KMS-11 (cell line): Measurements from ENCODE around the gene HCFC1.
A peak's percentile ranks its signal among the peaks of the same experiment; 100 is the strongest.

ENCODE experiments used
- H2AFZ ChIP-seq: fragments of 200-600 bp; sonication (generic); 2 replicates; pipeline ENCODE4 v1.6.1; 2016; ENCODE audit warnings: antibody characterized with exemption, mixed run types, low read depth
- H3K27ac ChIP-seq: fragments of 200-600 bp; sonication (generic); 2 replicates; pipeline ENCODE4 v1.6.1; 2016; ENCODE audit warnings: mild to moderate bottlenecking, mixed run types
- H3K27me3 ChIP-seq: fragments of 200-600 bp; sonication (generic); 2 replicates; pipeline ENCODE4 v1.6.1; 2017; ENCODE audit warnings: mild to moderate bottlenecking, low read depth, mixed run types, moderate library complexity; ENCODE audit not compliant: insufficient read depth
- H3K36me3 ChIP-seq: fragments of 200-600 bp; sonication (generic); 2 replicates; pipeline ENCODE4 v1.6.1; 2017; ENCODE audit warnings: mild to moderate bottlenecking, mixed run types; ENCODE audit not compliant: insufficient read depth
- H3K4me1 ChIP-seq: fragments of 200-600 bp; sonication (generic); 2 replicates; pipeline ENCODE4 v1.6.1; 2016; ENCODE audit warnings: mild to moderate bottlenecking, low read depth, mixed run types; ENCODE audit not compliant: poor library complexity, severe bottlenecking
- H3K4me2 ChIP-seq: fragments of 200-600 bp; sonication (generic); 2 replicates; pipeline ENCODE4 v1.7.0; 2016; ENCODE audit warnings: mild to moderate bottlenecking, mixed run types
- H3K4me3 ChIP-seq: fragments of 200-600 bp; sonication (generic); IDR thresholded peaks from 2 replicates; pipeline ENCODE4 v1.6.1; 2017; ENCODE audit warnings: low read depth, low read length, mixed read lengths; ENCODE audit not compliant: insufficient read depth
- H3K79me2 ChIP-seq: fragments of 200-600 bp; sonication (generic); 2 replicates; pipeline ENCODE4 v1.6.1; 2016; ENCODE audit warnings: low read depth, mixed run types; ENCODE audit not compliant: insufficient read depth
- H3K9ac ChIP-seq: fragments of 200-600 bp; sonication (generic); 2 replicates; pipeline ENCODE4 v1.6.1; 2016; ENCODE audit warnings: mild to moderate bottlenecking, mixed run types
- H4K20me1 ChIP-seq: fragments of 200-600 bp; sonication (generic); 2 replicates; pipeline ENCODE4 v1.6.1; 2016; ENCODE audit warnings: mild to moderate bottlenecking, mixed run types; ENCODE audit not compliant: insufficient read depth
- CTCF ChIP-seq: fragments of 200-600 bp; sonication (generic); conservative IDR thresholded peaks from 2 replicates; pipeline ENCODE4 v1.6.1; 2017; ENCODE audit warnings: low read depth, mild to moderate bottlenecking, antibody characterized with exemption, low read length, moderate library complexity, mixed read lengths

Gene HCFC1

DNA sequence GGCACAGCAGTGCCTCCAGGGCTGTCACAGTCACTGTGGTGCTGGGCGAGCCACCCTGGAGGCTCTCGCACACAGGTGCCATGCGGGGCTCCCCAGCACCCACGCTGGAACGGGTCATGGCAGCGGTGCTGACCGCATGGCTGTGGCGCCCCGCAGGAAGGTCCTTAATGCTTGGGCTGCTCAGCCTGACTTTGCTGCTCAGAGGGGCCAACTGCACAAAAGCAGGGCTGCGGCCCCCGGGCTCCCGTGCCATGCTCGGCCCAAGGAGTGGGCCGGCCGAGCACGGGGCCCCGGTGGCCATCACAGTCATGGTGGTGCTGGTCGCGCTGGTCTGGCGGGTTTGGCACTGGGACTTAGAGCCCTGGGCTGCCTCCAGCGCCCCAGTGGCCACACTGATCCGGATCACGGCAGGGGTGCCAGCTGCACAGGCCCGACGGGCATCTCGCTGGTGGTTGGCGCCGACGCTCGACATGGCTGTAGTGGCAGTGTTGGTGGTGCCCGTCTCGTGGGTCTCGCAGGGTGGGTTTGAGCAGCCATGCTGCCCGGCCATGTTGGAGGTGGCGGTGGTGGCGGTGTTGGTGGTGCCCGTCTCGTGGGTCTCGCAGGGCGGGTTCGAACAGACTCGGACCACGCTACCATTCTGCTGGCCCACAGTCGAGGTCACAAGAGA is 16.9 kb downstream of the HCFC1 start:
- H3K36me3 ChIP-seq = no peaks in the 10 kb centered on the region; the same call in 1 of the 2 replicates
- TF ChIP-seq CTCF = no peak
- H4K20me1 ChIP-seq = no peaks in the 10 kb centered on the region
- H3K4me1 ChIP-seq = no peaks in the 10 kb centered on the region
- no peaks in the 10 kb centered on the region for H3K79me2 ChIP-seq
- no peak overlapping the region for H2AFZ ChIP-seq
- H3K4me3 ChIP-seq = no peak overlapping the region
- no peak overlapping the region for H3K9ac ChIP-seq
- no peak overlapping the region for H3K27ac ChIP-seq
- no peaks in the 10 kb centered on the region for H3K27me3 ChIP-seq
- no peak overlapping the region for H3K4me2 ChIP-seq

DNA sequence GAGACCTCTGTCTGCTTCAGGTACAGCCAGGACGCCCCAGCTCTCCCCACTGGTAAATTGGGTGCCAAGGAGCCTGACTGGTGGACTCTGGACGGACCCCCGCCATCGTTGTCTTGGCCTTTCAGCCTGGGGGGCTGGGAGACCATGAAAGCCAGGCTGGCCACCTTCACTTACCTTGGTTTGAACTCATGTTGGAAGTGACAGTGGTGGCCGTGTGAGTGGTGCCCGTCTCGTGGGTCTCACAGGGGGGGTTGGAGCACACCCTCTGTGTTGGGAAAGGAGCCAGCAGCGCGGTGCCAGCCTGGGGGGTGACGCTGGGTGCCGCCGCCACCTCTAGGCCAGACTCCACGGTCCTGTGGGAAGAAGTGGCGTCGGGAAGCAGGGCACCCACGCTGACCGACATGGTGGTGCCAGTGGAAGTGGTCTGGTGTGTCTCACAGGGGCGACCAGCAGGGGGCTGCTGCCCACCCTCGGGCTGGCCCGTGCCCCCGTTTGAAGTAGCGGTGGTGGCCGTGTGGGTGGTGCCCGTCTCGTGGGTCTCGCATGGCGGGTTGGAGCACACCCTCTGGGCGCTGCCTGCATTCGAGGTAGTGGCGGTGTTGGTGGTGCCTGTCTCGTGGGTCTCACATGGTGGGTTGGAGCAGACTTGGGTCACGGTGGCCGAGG is 17.6 kb downstream of the HCFC1 start:
- no peak for TF ChIP-seq CTCF
- Histone ChIP-seq H3K4me2 (no peak overlapping the region), H3K27ac (no peak overlapping the region)

DNA sequence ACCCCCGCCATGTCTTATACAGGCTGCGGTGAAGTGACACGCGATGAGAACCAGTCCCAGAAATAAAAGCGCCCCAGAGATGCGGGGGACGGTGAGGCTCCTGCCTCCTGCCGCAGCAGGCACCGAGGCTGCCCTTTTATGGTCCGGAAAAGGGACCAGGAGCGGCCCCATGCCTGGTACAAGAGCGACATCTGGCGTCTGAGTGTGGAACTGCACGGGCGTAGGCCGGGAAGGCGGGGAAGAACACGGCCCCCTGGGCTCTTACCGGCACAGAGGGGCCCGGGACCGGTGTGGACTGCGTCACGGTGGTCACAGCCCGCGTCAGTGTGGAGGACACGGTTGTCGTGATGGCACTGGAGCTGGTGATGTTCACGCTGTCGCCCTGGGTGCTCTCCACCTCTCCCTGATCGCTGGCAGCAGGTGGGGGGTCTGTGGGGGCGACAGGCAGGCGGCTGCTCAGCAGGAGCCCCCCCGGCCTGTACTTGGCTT is 18.2 kb downstream of the HCFC1 start:
- H3K27me3 ChIP-seq = no peaks in the 10 kb centered on the region
- H4K20me1 ChIP-seq = no peaks in the 10 kb centered on the region
- TF ChIP-seq CTCF = peak; percentile 82
- no peak overlapping the region for H2AFZ ChIP-seq
- H3K79me2 ChIP-seq = no peaks in the 10 kb centered on the region
- no peaks in the 10 kb centered on the region; the same call in 1 of the 2 replicates for H3K36me3 ChIP-seq
- no peak overlapping the region for H3K4me2 ChIP-seq
- H3K4me3 ChIP-seq = no peak overlapping the region
- H3K9ac ChIP-seq = no peak overlapping the region
- H3K27ac ChIP-seq = no peak overlapping the region
- H3K4me1 ChIP-seq = no peaks in the 10 kb centered on the region

More for the DNA sequence above, 17.6 kb downstream of the HCFC1 start:
- Histone ChIP-seq H3K9ac (no peak overlapping the region), H3K36me3 (no peaks in the 10 kb centered on the region; the same call in 1 of the 2 replicates), H3K4me3 (no peak overlapping the region), H3K79me2 (no peaks in the 10 kb centered on the region), H3K4me1 (no peaks in the 10 kb centered on the region), H4K20me1 (no peaks in the 10 kb centered on the region), H3K27me3 (no peaks in the 10 kb centered on the region), H2AFZ (no peak overlapping the region)

DNA sequence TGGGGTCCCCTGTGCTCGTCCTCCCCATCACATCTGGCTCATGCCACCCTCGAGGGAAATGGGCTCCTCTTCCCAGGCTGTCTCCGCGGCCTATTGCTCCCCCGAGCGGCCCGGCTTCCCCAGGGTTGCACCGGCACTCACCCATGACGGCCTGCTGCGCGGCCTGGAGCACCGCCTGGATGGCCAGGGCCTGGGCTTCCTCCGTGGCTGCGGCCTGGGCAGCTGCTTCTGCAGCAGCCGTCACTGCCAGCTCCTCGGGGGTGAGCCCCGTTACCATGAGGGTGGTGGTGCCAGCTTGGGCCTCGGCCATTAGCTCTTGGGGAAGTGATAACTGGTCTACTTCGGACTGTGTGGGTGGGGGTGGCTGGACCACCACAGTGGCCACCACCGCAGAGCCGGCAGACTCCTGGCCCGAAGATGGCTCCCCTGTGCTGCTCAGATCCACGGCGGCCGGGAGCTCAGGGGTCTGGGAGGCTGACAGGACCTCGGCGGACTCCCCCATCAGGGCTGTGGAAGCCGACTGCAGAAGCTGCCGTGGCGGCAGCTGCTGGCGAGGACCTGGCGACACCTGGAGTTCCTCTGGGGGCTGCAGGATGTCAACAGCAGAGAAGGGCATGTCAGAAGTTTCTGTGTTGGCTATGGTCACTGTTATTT is 19.1 kb downstream of the HCFC1 start:
- Histone ChIP-seq H3K4me2 (no peak overlapping the region), H2AFZ (no peak overlapping the region), H3K9ac (no peak overlapping the region), H3K4me1 (no peaks in the 10 kb centered on the region), H3K4me3 (no peak overlapping the region), H3K27ac (no peak overlapping the region), H4K20me1 (no peaks in the 10 kb centered on the region), H3K27me3 (no peaks in the 10 kb centered on the region), H3K36me3 (no peaks in the 10 kb centered on the region; the same call in 1 of the 2 replicates), H3K79me2 (no peaks in the 10 kb centered on the region)
- TF ChIP-seq CTCF = no peak
